Activated gamma-delta T cell treated with Interleukin-2 at 50 U/mL for 16 hours (primary cell): ENCODE results near the gene GRID2.
"Not testable (repeated sequence)": the region's sequence is repeated elsewhere in the genome, so short reads cannot be mapped to it uniquely, and the experiment has no call there.

Source experiments
- DNase-seq: peaks from one replicate; pipeline ENCODE4 v3.0.0-alpha.2; 2020

GRID2 gene

DNA sequence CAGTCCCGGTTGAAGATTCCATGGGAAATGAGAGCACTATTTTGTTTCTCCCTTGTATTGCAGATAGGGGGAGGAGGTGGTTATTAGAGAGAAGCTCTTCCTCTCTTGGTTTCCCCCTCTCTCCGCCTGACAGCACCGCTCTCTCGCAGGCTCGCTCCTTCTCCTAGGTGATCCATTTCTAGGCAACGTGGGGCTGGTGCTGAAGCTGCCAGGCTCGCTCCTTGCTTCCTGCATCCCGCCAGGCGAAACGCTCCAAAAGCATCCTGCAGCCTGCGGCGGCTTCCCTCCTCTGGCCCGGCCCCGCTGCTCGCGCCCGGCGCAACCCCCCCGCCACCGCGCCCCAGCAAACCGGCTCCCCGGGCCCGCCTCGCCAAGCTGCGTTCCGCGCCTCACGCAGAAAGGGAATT lies at the start of gene GRID2:
GRID2 (plus strand) TSS at position 346 of the 407 bp plus-strand sequence.
- DNase-seq, result no peak

DNA sequence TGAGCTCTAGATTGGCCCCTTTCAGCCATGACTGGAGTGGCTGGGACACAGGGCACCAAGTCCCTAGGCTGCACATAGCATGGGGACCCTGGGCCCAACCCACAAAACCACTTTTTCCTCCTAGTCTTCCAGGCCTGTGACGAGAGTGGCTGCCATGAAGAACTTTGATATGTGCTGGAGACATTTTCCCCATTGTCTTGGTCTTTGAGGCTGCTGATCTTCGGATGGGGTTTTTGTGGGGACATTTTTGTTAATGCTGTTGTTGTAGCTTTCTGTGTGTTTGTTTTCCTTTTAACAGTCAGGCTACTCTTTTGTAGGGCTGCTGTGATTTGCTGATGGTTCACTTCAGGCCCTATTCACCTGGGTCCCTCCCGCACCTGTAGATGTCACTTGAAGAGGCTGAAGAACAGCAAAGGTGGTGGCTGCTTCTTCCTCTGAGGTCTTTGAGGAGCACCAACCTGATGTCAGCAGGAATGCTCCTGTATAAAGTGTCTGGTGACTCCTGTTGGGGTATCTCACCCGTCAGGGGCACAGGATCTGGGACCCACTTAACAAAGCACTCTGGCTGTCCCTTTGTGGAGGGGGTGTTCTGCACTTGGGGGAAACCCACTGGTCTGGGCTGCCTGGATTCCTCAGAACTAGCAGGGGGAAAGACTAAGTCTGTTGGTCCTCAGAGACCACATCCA lies 49.6 kb upstream of the GRID2 start:
- no peak for DNase-seq

DNA sequence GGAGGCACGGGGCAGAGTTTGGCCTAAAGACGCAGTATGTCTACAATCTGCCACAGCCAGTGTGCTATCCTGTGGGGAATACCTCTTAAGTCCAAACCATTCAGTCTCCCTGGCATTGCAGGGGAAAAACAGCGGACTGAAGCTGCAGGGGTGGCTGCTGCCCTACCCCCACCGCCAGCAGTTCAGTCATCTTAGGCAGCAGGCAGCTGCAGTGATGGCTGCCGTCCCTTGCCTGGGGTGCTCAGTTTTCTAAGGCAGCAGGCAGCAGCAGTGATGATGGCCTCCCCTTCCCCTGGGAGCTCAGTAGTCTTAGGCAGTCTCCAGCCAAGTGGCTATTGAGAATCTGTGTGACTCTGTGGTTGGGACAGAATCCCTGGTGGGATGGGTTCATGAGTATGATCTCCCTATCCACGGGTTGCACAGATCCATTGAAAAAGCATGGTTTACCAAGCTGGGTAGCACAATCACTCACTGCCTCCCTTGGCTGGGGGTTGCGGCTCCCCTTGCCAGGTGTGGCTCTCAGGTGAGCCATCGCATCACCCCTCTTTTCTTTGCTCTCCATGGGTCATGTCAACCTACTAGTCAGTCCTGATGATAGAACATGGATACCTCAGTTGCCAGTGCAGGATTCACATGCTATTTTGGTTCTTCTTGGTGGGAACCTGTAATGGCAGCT lies 48.9 kb upstream of the GRID2 start:
- no peak for DNase-seq

DNA sequence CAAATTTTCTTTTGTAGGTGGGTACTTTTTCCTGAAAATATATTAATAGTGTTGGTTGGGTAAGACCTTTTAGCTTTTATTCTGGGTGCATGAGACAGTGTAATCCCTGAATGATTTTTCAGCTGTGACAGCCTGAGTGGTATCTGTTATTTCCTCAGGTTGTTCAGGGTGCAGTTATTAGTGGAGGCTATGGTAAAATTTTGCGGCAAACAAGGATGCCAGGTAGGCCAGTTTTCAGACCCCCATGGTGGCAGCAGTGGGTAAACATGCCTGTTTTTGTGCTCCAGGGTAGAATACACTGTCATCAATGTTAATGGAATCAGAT lies 47.9 kb upstream of the GRID2 start:
- no peak for DNase-seq

DNA sequence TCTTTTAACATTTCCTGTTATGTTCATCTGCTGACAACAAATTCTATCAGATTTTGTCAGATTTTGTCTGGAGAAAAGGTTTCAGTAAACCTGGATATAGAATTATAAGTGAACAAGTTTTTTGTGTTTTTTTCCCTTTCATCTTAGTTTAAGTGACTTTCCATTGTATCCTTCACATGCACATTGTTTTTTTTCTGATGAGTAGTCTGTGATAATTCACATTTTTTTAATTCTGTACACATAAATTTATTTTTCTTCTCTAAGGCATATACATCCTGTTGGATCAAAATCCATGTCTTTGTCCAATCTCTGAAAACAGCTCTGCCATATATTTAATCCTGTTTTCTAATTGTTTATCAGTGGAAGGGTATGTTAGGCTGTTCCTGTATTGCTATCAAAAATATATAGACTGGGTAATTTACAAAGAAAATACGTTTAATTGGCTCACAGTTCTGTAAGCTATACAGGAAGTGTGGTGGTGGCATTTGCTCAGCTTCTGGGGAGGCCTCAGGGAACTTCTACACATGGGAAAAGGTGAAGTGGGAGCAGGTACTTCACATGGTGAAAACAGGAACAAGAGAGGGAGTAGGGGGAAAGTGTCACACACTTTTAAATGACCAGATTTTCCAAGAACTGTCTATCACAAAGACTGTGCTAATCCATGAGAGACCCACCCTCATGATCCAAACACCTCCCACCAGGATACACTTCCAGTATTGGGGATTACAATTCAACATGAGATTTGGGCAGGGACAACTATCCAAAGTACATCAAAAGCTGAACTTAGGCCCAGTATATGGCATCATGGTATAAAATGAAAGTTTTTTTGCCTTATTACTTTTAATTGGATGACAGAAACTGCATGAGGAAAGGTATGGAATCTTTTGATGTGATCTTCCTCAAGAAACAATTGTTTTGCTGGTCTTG lies 45.6 kb upstream of the GRID2 start:
- no peak for DNase-seq

DNA sequence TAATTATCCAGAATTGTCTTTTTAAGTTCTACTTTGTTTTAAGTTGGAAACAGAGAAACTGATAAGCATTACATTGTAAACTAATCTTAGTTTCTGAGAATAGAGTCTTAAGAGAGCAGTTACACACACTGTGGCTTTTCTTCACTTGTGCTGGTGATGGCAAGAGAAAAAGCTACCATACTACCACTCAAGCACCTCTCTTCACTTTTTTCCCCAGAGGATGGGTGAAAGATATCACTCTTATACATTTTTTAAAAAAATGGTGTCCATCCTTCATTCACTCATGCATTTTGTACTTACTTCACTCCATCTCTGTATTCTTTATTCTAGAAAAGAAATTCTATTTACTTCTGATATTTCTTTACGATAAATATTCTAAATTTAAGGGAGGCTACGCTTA lies 42.5 kb upstream of the GRID2 start:
- no peak for DNase-seq

DNA sequence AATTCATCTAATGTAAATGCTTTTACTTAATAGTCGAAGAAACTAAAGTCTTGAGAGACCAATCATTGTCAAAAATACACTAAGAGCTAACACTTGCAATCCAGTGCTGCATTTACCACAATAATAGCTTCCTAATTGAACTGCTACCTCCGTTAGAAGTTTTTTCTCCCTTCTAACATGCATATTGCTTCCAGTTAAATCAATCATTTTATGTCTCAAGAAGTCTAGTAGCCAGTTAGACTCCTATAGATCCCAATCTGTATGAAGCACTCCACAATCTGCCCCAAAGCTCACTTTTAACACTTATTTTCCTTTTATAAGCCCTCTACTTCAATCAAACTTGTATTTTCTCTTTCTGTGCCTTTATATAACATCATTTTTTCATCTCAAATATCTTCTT lies 41.4 kb upstream of the GRID2 start:
- DNase-seq, result no peak

DNA sequence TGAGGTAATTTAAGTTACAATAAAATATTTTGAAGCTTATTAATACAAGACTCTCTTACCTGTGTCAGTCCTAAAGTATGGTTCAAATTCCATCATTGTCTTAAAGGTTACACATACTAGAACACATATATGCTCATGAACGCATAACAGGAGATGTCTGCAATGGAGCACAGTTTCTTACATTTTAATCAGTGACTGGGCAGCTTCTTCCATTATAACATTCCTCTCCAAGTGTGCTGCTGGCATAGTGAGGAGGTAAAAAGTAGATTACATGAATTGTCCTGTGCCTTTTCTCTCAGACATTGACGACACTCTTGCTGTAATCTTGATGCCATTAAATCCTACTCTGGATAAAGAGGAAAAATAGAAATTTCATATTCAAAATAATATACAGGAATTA lies 40.8 kb upstream of the GRID2 start:
- no peak for DNase-seq

DNA sequence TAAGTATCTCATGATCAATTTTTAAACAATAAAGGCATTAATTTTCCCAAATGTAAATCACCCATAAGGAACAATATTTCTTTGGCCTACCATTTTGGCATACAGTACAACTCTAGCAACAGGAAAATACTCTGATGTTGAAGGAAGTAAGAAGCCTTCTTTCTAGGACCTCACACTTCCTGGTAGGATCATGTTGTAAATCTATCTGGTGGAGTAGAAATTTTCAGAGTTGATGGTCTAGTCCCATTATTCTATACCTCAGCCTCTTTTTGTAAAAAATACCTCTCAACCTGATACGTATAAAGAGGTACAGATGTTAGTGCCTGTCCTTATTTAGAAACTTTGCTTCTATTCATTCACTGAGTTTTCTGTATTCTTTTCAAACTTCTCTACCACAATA lies 40.2 kb upstream of the GRID2 start:
- DNase-seq, result no peak

DNA sequence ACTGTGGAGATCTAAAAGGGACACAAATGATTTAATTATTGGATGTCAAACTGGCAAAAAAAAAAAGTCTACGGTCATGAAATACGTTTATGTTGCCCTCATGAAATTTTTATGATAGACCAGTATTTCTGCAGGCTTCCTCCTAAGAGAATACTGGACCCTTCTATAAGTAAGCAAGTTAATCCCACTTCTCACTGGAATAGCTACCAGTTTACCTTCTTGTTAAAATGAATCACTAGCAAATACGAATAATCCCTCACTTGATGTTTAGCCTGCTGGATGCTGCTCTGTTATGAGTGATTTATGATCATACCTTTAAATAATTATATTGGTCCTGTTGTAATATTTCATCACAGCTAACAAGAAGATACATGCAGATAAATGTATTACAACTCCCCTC lies 39.6 kb upstream of the GRID2 start:
- no peak for DNase-seq

DNA sequence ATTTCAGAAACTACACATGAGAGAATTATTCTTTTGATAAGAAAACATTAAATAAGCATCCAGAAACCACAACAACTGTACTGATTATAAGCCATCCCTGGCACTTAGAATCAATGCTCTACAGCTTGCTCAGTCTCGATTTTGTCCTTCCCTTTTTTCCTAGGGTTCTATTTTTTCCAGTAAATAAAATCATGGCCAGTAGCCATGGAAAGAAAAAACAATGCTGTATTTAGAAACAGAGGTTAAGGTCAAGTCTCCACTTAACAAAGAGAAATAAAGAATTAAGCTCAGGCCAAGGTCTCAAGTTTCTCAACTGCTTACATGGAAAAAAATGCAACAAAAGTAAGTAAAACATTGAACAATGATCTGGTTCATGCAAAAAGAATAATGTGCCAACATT lies 38.7 kb upstream of the GRID2 start:
- DNase-seq, result no peak

DNA sequence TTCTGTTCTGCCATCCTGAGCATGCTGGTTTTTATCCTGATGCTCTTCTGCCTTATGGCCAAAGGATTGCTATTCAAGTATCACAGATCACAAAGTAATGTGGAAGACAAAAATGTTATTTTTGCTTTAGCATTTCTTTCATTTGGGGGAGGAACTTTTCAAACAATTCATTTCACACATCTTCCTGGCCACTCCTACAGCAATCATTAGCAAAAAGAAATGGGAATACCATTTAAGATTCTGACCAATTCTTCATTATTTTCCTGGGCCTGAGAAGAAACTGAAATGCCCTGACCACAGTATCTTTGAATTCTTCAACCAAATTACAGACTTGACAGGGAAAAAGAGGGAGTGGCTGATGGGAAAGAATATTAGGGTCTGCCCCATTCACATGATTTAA lies 38.0 kb upstream of the GRID2 start:
- no peak for DNase-seq

DNA sequence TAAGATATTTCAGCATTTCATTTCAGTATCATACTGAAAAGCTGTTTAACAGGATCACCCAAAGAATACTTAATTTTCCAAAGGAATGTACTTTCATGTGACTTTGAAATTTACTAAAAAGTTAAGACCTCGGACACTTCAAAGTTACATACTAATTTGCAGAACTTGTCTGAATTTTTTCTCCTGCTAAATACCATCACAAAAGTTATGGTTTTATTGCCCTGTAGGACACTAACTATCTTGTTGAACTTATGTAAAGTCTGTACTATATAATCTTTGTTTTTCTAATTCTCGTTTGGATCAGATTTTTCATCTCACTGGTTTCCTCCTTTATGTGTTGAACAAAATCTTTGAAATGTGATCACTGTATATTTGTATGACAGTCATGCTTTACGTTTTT lies 37.2 kb upstream of the GRID2 start:
- no peak for DNase-seq

DNA sequence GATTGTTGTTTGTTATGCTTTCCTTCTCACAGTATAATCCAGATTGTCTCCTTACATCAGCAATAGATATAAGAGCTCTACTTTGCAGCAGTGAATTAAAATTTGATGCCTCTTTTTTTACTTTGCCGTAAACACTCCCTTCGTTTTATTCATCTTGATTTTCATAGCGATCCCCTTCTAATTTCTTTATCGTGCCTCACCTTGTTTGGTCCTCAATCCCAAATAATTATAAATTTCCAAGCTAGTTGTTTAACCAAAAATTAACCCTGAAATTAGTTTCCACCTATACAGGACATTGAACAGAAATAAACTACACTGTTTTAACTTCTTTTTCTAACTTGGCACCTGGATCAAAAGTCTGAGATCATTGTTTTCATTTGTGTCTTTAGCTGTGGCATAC lies 35.1 kb upstream of the GRID2 start:
- no peak for DNase-seq

DNA sequence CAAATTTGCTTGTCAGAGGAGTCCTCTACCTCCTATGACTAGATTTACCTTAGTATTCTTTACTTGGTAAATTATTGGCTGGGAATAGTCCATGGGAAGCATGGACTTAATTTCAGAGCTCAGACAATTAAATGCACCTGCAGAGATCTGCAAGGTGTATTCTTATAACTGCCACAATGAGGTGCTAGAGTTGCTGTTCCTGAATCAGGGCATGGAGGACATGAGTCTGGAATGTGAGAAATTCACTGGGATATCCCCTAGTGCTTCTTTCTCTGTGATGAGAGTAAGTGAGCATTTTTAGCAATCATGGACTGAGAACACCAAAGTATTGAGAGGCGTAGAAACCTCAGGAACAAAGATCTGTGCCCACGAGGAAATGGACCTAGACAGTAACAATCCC lies 32.9 kb upstream of the GRID2 start:
- no peak for DNase-seq

DNA sequence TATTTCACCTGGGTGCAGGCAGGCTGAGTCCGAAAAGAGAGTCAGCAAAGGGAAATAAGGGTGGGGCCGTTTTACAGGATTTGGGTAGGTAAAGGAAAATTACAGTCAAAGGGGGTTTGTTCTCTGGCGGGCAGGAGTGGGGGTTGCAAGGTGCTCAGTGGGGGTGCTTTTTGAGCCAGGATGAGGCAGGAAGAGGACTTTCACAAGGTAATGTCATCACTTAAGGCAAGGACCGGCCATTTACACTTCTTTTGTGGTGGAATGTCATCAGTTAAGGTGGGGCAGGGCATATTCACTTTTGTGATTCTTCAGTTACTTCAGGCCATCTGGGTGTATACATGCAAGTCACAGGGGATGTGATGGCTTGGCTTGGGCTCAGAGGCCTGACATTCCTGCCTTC lies 32.2 kb upstream of the GRID2 start:
- DNase-seq, result not testable (repeated sequence)

DNA sequence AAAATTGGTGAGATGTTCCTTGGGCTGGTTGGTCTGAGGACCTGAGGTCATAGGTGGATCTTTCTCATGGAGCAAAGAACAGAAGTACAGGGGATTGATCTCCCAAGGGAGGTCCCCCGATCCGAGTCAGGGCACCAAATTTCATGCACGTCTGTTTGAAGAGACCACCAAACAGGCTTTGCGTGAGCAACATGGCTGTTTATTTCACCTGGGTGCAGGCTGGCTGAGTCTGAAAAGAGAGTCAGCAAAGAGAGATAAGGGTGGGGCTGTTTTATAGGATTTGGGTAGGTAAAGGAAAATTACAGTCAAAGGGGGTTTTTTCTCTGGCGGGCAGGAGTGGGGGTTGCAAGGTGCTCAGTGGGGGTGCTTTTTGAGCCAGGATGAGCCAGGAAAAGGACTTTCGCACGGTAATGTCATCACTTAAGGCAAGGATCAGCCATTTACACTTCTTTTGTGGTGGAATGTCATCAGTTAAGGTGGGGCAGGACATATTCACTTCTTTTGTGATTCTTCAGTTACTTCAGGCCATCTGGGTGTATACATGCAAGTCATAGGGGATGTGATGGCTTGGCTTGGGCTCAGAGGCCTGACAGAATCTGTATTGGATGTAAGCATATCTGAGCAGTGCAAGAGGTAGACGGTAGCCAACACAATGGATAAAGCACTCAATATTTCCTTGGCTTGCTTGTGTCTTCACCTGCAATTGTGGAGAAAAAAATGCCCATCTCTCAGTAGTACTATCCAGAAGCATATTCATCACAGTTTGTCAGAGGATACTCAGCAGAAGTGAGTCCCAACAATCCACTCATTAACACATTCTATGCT lies 26.5 kb upstream of the GRID2 start:
- DNase-seq, result not testable (repeated sequence)

DNA sequence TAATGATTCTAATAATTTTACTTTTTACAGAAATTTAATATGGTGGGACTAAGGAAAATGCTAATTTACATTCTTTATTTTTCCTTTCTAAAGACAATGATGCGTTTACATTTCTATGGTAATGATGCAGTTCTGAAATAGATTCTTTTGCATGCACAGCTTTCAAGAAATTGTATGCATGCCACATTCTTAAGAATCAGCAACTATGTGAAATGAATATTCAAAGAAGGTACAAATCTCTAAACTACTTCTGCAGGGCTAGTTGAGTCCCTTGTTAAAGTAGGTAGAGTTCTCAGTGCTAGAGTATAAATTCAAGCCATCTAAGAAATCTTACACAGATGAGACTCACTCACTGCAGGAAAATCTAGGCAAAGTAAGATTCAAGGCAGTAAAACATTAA lies 24.5 kb upstream of the GRID2 start:
- no peak for DNase-seq

DNA sequence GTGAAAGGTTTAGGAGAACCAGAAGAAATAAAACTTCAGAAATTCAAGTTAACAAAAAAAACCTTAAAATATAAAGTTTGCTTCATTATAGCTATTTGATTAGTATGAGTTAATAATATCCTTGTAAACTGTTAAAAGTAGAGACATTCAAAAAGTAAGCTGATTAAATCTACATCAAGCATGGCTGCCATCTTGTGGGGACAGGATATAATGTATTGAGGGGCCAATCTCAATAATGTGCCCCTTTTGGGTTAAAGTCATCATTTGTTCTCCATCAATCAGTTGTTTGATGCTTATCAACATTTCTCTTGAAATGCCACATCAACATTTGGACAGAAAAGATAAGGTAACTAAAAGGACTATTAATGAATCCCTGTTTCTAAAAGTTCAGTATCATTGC lies 4.6 kb upstream of the GRID2 start:
- DNase-seq, result no peak

DNA sequence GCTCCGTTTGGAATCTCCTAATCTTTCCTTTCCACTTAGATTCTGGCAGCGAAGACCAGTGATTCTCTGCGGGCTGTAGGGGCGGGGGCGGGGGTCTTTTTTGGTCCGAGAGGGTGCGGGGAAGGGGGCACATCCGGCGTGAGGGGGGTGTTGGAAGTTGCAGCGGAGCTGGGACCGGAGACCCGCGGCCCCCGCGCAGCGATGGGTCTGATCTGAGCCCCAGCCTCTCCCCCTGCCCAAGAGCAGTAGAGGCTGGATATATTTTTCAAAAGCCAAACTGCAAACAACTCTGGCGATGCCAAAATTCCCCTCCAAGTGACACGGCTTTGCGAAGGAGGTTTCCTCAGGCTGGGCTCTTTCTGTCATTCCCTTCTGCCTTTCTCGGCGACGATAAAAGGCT lies 355 bp downstream of the GRID2 start:
- no peak for DNase-seq

DNA sequence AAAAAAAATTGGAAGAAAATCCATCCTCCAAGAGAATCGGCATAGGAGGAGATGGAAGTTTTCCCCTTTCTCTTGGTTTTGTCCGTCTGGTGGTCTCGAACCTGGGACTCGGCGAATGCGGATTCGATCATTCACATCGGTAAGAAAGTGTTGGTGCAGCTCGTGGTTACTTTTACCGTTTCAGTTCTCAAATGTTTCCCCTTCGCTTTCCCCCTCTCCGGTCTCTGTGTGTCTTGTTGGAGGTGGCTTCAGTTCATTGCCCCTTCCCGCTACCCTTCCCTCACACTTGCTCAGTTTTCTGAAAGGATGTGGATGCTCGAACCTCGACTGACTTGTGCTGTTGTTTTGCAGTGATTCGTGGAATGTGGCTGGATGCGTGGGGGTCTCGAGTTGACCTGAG lies 840 bp downstream of the GRID2 start:
- DNase-seq, result no peak

DNA sequence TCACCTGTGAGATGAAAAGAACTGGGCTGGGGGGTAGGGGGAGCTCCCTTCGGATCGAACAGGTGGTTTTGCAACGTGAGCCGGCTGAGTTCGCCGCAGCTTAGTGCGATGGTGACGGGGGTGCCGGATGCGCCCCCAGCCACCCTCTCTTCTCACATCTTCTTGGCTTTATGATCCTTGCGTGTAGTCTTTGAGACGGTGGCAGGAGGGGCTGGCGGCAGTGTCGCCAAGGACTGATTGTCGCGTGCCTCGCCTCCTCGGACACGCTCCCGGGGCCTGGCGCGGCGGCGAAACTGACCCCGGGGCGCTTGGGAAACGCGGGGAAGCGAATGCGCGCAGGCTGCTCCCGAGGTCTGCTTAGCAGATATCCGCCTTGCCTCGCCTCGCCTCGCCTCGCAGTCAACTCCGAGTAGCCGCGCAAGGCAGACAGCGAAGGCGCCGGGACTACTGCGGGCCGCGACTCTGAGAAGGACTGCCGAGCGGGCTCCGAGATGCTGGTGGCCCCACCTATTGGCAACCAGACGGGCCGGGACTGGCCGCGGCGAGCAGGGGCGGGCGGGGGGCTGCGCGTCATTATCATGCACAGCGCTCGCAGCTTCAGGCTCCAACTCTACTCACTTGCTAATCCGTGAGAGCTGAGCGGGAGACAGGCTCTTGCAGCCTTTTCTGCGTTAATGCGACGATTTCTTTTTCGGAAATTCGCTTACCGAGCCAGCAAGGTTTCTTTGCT lies 1.5 kb downstream of the GRID2 start:
- DNase-seq, result no peak
